GM20000 (cell line): ENCODE results near the gene AMMECR1L.
"Not testable (repeated sequence)": the region's sequence is repeated elsewhere in the genome, so short reads cannot be mapped to it uniquely, and the experiment has no call there.

Experiments used
- DNase-seq: peaks from one replicate; pipeline ENCODE4 v3.0.0; 2012; ENCODE audit warnings: low spot score
- TF ChIP-seq, protein P1 (sequence below): IDR thresholded peaks from 2 replicates; pipeline ENCODE4 v1.5.1; 2012; ENCODE audit warnings: mild to moderate bottlenecking, control low read depth; ENCODE audit errors: extremely low read depth, missing control alignments

AMMECR1L gene

DNA sequence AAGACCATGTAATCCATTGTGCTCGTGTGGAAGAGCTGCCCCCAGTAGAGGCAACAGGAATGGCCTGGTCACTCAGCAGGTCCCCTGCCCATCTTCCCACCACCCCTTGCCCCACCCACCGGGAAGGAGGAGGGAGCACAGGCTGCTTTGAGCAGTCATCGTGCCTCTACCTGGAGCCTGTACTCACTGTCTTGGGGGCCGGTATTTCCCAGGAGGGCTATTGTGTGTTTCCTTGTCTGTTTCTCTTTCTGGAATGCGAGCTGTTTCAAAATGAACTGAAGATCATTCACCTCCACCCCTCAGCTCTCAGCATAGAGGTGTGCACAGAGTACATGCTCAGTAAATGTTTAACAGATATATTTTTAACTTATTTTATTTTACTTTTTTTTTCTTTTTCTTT lies 7.7 kb upstream of the AMMECR1L start:
- TF ChIP-seq, protein P1, sequence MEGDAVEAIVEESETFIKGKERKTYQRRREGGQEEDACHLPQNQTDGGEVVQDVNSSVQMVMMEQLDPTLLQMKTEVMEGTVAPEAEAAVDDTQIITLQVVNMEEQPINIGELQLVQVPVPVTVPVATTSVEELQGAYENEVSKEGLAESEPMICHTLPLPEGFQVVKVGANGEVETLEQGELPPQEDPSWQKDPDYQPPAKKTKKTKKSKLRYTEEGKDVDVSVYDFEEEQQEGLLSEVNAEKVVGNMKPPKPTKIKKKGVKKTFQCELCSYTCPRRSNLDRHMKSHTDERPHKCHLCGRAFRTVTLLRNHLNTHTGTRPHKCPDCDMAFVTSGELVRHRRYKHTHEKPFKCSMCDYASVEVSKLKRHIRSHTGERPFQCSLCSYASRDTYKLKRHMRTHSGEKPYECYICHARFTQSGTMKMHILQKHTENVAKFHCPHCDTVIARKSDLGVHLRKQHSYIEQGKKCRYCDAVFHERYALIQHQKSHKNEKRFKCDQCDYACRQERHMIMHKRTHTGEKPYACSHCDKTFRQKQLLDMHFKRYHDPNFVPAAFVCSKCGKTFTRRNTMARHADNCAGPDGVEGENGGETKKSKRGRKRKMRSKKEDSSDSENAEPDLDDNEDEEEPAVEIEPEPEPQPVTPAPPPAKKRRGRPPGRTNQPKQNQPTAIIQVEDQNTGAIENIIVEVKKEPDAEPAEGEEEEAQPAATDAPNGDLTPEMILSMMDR = no peak
- DNase-seq = no peak

DNA sequence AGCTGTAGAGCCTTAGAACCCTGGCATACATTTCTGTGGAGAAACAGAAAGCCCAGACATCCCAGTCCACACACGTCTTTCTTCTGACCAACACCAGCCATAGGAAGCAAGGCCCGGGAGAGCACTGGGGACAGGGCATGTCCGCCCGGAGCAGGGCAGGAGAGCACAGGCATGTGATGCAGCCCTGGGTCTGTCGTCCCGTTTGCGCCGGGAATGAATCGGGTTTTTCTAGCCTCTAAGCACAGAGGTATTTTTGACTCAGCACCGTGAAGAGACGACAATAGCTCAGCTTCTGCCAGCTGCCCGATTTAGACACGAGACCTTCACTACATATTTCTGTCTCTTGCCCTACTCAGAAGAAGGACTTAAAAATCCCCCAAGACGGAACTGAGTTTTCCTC lies 7.3 kb upstream of the AMMECR1L start:
- no peak for DNase-seq
- TF ChIP-seq, protein P1 = no peak

DNA sequence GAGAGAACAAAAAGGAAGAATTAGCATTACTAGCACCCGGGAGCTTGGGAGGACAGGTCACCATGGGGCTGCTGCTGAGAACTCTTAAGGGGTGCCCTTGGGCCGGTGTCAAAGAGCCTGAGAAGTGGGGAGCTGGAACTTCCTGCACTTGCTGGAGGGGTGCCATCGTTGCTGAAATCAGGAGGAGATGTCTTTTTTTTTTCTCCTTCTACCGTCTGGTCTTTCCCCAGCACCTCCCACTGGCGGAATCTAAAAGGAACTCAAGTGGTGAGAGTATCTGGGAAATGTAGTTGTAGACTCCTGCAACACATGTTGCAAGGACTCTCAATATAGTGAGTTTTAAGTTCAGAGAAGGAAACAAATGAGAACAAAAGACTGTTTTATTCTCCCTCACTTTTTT lies 6.1 kb upstream of the AMMECR1L start:
- no peak for DNase-seq

GRCh38 chr2:127890756-127891155 lies 5.0 kb upstream of the AMMECR1L start:
- not testable (repeated sequence) for DNase-seq

More for the DNA sequence above, 6.1 kb upstream of the AMMECR1L start:
- TF ChIP-seq, protein P1 = no peak

DNA sequence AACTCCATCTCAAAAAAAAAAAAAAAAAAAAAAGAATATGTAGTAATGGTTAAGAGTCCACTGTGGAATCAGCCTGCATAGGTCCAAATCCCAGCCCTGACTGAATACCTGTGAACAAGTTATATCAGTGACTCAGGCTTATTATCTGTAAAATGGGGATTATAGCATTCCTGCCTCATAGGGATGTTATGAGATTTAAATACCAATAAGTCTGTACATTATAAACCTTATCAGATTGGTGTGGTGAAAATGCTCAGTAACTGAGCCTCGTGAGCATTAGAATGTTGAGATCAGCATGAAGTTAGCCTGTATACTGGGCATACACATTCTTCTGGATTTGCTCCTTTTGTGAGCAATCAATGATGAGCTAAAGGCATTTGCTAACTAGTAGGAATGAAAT lies 3.0 kb upstream of the AMMECR1L start:
- TF ChIP-seq, protein P1 = no peak

DNA sequence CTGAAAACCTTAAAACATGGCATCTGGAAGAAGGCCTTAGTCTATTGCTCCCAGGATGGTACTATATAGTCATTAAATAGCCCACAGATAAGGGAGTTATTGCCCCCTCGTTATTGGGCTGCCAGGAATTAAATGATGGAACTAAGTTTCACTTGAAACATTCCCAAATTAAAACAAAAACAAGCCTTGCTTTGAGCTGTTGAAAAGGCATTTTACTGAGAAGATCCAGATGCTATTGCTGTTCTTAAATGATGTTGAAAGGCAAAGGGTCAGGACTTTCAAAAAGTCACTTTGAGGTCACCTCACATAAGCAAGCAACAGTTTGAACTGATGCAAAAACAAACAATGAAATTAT lies 2.0 kb upstream of the AMMECR1L start:
- TF ChIP-seq, protein P1 = no peak
- no peak for DNase-seq

More for the DNA sequence above, 3.0 kb upstream of the AMMECR1L start:
- DNase-seq = no peak

DNA sequence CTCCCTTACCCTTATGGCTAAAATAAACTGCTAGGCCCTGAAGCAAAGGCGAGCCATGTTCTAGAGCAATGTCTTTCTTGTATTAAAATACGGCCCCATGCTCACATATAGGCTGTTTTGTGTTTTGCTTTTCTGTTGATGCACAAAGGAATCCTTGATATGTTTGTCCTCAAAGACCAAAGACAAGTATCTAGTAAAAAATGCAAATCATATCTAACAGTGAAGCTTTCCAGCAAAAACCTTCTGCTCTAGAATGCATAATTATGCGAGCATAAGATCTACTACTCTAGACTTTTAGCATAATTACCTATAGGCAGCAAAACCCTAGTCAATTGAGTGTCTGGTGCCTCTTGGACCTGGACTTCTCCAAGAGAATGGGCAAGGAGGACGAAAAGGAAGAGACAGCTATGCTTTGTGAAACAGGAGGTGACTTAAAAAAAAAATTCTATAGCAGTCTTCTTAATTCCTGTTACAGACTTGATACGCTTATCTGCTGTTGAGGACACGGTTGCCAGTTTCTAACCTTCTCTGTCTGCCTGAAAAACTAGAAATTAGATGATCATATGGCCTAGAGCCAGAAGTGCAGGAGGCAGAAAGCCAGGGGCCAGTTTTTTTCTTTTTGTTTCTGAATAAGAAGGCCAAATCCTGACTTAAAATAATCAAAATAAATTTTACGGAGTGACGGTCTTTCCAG lies 1.5 kb upstream of the AMMECR1L start:
- TF ChIP-seq, protein P1 = no peak
- no peak for DNase-seq

DNA sequence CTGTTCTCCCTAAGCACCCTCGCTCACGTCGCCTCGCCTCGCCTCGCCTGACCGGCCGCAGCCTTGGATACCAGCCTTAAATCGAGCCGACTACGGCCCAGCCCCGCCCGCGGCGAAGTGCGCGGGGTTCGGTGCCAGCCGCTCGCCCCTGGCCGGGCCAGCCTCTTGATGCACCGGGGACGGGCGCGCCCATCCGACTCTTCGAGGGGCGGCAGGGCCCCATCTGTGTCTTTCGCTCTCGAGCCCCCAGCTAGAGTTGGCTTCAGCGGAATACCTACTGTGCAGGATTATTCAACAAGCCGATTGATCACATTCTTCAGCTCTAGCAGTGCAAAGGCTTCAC lies 808 bp upstream of the AMMECR1L start:
- DNase-seq = not testable (repeated sequence)

DNA sequence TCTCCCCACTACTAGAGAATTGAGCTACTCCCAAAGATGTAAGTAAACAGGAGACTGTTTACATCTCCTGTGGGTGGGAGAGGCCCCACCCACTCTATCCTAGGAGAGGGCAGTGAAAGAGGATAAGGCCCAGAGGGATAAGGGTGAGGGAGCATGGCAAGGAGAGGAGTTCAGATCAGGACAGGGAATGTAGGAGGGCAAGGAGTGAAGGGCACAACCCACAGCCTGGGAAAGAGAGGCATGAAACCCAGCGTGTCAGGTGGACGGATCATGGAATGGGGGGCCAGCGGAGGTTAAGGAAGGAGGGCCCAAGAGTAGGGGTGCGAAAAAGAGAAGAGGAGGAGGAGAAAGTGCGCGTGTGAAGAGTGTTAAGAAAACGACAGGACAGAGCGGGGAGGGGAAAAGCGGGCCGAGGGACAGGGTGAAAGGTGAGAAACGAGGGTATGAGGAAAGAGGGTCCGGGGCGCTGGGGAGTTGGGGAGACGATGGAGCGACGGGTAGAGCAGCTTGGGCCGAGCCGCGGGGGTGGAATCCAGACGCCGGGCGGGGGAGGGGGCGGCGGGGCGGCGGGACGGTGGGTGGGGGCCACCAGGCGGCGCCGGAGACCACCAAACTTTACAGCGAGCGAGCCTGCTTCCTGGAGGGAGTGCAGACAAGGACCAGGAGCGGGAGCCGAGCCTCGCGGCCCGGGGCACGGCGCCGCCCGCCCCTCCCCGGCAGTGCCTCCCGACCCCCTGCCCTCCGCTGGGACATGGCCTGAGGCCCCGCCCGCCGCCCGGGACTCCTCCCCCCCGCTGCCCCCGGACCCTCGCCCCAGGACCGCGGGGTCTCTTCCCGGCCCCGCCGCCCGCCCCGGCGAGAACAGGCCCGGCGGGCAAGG lies 655 bp downstream of the AMMECR1L start:
- DNase-seq = not testable (repeated sequence)
